Measurements from ENCODE around the gene SERPIND1.

Gene SERPIND1

GRCh38 chr22:20745119-20745518, 28.8 kb upstream of the SERPIND1 start:
- TF ChIP-seq CSDC2 (CRISPR knock-in tag; IDR thresholded peaks at IDR 0.05) = no peak
- no peak for TF ChIP-seq ESRRG (CRISPR knock-in tag; IDR thresholded peaks at IDR 0.05)
- no peak for TF ChIP-seq GLIS3 (CRISPR knock-in tag; IDR thresholded peaks at IDR 0.05)
- TF ChIP-seq ARNTL (CRISPR knock-in tag; IDR thresholded peaks at IDR 0.05; ENCODE audit: borderline replicate concordance, low read depth) = no peak
- no peak for TF ChIP-seq TOX (CRISPR knock-in tag; IDR thresholded peaks at IDR 0.05; ENCODE audit: borderline replicate concordance)
- TF ChIP-seq RARB (CRISPR knock-in tag; IDR thresholded peaks at IDR 0.05) = no peak
- ATAC-seq = no peak

- no peak for TF ChIP-seq ISL1 (CRISPR knock-in tag; IDR thresholded peaks at IDR 0.05)
- no peak for TF ChIP-seq ARNTL (CRISPR knock-in tag; IDR thresholded peaks at IDR 0.05; ENCODE audit: borderline replicate concordance, low read depth)
- TF ChIP-seq BACH2 (CRISPR knock-in tag; IDR thresholded peaks at IDR 0.05; ENCODE audit: borderline replicate concordance) = no peak
- no peak for TF ChIP-seq ZNF565 (CRISPR knock-in tag; conservative IDR thresholded peaks at IDR 0.05; ENCODE audit: low read depth)
- TF ChIP-seq ZFP3 (CRISPR knock-in tag; IDR thresholded peaks at IDR 0.05) = no peak
- TF ChIP-seq ESRRG (CRISPR knock-in tag; IDR thresholded peaks at IDR 0.05) = no peak
- TF ChIP-seq GLIS3 (CRISPR knock-in tag; IDR thresholded peaks at IDR 0.05) = no peak
- TF ChIP-seq, protein P1, sequence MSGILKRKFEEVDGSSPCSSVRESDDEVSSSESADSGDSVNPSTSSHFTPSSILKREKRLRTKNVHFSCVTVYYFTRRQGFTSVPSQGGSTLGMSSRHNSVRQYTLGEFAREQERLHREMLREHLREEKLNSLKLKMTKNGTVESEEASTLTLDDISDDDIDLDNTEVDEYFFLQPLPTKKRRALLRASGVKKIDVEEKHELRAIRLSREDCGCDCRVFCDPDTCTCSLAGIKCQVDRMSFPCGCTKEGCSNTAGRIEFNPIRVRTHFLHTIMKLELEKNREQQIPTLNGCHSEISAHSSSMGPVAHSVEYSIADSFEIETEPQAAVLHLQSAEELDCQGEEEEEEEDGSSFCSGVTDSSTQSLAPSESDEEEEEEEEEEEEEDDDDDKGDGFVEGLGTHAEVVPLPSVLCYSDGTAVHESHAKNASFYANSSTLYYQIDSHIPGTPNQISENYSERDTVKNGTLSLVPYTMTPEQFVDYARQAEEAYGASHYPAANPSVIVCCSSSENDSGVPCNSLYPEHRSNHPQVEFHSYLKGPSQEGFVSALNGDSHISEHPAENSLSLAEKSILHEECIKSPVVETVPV (CRISPR knock-in tag; IDR thresholded peaks at IDR 0.05) = no peak
- TF ChIP-seq ZNF70 (CRISPR knock-in tag; IDR thresholded peaks at IDR 0.05) = no peak
- TF ChIP-seq POU6F1 (CRISPR knock-in tag; IDR thresholded peaks at IDR 0.05; ENCODE audit: borderline replicate concordance, low read depth) = no peak
- no peak for TF ChIP-seq OSR1 (CRISPR knock-in tag; IDR thresholded peaks at IDR 0.05)
- no peak for TF ChIP-seq CREB5 (CRISPR knock-in tag; IDR thresholded peaks at IDR 0.05; ENCODE audit: low read depth)
- TF ChIP-seq CSDC2 (CRISPR knock-in tag; IDR thresholded peaks at IDR 0.05) = no peak
- no peak for TF ChIP-seq ZFP30 (CRISPR knock-in tag; IDR thresholded peaks at IDR 0.05)
- no peak for TF ChIP-seq TOX (CRISPR knock-in tag; IDR thresholded peaks at IDR 0.05; ENCODE audit: borderline replicate concordance)
- no peak for TF ChIP-seq RARB (CRISPR knock-in tag; IDR thresholded peaks at IDR 0.05)
- TF ChIP-seq PPARA (CRISPR knock-in tag; IDR thresholded peaks at IDR 0.05; ENCODE audit: borderline replicate concordance) = no peak
- TF ChIP-seq PATZ1 (CRISPR knock-in tag; IDR thresholded peaks at IDR 0.05; ENCODE audit: borderline replicate concordance) = no peak
- TF ChIP-seq TCF4 (CRISPR knock-in tag; IDR thresholded peaks at IDR 0.05; ENCODE audit: borderline replicate concordance) = no peak
Observed at GRCh38 chr22:20746431-20747189, 27.3 kb upstream of the SERPIND1 start.

GRCh38 chr22:20747223-20747622, 26.7 kb upstream of the SERPIND1 start:
- ATAC-seq = no peak
- TF ChIP-seq PATZ1 (CRISPR knock-in tag; IDR thresholded peaks at IDR 0.05; ENCODE audit: borderline replicate concordance) (no peak), CSDC2 (CRISPR knock-in tag; IDR thresholded peaks at IDR 0.05) (no peak)
- TF ChIP-seq, protein P1 (CRISPR knock-in tag; IDR thresholded peaks at IDR 0.05) = no peak

More at GRCh38 chr22:20746431-20747189, 27.3 kb upstream of the SERPIND1 start:
- ATAC-seq = no peak
